Stimulated activated CD4-positive, alpha-beta T cell treated with anti-CD3 and anti-CD28 coated beads, TNF-alpha, amount 100 ng/mL, for 24 hours (primary cell): Measurements from ENCODE around the gene LENG1.
"Not testable (repeated sequence)": the region's sequence is repeated elsewhere in the genome, so short reads cannot be mapped to it uniquely, and the experiment has no call there.

Experiments used
- DNase-seq, 3 experiments: peaks; one replicate each; pipeline ENCODE4 v3.0.0-alpha.2; 2020; ENCODE audit warnings: low read depth in 3 of 3

Gene LENG1

DNA sequence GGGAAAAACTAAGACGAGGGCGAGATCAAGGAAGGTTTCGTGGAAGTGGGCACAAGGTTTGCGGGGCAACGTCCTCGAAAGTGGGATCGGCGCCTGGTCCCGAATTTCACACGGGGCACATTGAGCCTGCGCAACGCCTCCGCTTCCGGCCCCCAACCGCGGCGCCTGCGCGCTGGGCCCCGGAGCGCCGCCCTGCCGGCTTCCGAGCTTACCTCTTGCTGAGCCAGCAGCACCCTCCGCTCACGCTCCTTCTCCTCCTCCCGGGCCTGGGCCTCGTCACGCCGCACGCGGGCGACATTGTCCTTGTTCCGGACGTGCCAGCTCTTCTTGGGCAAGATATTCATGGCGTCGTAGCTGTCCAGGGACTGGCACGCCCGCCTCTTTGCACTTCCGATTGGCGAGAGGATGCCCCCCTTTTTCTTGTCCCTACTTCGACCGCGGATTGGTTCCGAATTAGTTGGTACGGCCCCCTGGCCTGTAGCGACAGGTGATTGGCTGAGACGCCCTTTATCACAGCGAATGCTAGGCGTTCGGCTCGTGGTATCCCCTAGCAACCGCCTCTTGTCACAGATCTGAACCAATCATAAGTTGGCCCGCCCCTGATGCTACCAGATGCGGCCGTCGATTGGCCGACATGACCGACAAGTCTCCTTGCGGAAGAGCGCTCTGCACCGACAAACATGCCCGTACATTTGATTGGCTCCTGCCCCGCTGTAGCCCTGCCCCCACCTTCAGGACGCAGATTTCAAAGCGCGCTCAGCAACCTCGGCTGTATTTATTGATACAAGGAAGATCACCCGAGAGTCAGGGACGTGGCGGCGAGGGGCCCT, at the start of gene LENG1:
LENG1 (minus strand) TSS at position 370 of the 830 bp plus-strand sequence; CDS start at position 344, 26 bp downstream.
- peak; percentile 95 to 99 (median 98) for DNase-seq

DNA sequence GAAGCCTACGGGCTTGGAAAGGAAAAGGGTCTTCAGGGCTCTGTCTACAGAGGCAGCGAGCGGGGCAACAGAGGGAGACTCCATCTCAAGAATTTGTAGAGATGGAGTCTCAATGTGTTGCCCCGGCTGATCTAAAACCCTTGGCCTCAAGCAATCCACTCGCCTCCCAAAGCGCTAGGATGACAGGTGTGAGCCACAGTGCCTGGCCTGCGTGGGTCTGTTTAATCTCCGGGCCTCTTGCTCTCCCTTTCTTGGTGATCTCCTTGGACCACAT, 49.2 kb upstream of the LENG1 start:
- DNase-seq: peak in 1 of 3 experiments; percentile 26

DNA sequence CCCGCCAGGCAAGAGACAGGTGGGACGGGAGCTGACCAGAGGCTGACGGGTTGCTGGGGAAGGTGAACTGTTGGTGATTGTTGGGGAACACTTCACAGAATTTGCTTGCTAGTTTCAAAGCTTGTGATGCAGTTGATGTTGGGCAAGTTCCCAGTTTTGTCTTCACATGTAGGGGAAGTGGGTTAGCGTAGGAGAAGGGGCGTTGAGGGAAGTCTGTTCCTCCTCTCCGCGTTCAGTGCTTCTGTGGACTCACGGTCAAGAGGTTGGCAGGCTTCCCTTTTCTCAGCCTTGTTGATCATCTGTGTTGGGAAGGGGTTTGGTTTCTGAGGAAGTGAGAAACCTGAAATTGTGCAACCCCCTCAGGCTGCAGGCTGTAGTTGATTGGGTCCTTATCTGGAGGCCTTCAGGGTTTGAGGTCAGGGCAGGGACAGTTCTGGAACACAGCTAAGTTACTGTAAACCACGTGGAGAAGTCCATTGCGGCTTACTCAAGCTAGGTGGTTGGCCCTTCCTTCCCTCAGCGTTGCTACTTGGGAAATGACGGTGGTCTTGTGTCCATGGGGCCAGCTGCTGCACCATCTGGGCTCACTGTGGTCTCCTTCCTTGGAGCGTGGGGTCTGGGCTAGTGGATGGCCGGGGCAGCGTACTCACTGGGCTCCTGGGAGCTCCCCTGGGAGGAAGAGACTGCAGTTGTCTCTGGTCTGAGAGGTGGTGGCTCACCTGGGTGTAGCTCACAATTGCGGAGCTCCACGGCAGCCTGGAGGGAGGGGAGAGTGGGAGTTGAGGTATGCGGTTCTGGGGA, 48.7 kb upstream of the LENG1 start:
- peak in 2 of 3 experiments; percentile 34 to 50 for DNase-seq

- DNase-seq: no peak
Observed at GRCh38 chr19:54207676-54207982, 48.1 kb upstream of the LENG1 start.

DNA sequence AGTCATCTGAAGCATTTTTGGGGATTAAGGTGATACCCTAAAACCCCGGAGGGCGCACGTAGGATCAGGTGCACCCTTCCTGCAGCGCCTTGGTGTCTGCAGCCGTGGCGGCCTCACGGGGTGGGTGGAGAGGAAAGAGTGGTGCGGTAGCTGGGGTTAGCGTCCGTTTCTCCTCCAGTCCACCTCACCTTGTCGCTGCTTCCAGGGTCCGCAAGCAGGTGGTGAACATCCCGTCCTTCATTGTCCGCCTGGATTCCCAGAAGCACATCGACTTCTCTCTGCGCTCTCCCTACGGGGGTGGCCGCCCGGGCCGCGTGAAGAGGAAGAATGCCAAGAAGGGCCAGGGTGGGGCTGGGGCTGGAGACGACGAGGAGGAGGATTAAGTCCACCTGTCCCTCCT, 47.7 kb upstream of the LENG1 start:
- not testable (repeated sequence) for DNase-seq

- DNase-seq: no peak
Observed at GRCh38 chr19:54206831-54207177, 47.3 kb upstream of the LENG1 start.

DNA sequence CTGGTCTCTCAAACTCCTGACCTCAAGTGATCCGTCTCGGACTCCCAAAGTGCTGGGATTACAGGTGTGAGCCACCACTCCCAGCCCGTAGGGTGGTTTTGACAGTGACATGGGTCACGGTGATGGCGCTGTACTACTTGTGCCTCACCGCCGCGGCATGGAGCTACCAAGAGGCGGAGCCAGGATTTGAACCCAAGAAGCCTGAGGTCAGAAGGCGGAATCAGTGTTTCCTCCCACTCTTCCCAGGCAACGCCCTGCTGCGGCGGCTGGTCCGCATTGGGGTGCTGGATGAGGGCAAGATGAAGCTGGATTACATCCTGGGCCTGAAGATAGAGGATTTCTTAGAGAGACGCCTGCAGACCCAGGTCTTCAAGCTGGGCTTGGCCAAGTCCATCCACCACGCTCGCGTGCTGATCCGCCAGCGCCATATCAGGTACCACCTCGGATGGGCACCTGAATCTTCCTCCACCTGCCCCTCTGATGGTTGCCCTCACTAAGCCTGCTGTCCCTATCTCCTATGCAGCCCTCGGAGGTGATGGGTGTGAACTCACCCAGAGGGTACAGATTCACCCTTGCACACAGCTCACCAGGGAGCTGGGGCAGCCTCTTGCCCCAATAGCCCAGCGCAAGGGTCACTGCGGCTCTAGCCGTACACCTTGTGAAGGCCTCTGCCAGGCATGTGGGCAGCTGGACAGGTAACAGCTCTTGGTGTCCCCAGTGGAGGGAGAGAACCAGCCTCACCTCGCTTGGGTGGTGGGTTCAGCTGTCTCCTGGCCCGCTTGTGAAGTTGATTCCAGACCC, 46.7 kb upstream of the LENG1 start:
- no peak for DNase-seq

GRCh38 chr19:54204767-54205468, 45.4 kb upstream of the LENG1 start:
- DNase-seq: no peak

- no peak for DNase-seq
Observed at GRCh38 chr19:54203151-54203611, 43.7 kb upstream of the LENG1 start.

DNA sequence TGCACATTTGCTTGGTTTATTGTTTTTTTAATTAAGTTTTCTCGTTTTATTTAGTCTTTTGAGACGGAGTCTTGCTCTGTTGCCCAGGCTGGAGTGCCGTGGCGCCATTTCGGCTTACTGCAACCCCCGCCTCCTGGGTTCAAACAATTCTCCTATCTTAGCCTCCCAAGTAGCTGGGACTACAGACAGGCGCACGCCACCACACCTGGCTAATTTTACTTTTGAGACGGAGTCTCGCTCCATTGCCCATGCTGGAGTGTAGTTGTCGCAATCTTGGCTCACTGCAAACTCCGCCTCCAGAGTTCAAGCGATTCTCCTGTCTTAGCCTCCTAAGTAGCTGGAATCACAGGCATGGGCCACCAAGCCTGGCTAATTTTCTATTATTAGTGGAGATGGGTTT, 42.5 kb upstream of the LENG1 start:
- no peak for DNase-seq

- no peak for DNase-seq
Observed at GRCh38 chr19:54201172-54201701, 41.7 kb upstream of the LENG1 start.

GRCh38 chr19:54199401-54199800, 39.9 kb upstream of the LENG1 start:
- no peak for DNase-seq

GRCh38 chr19:54197121-54197520, 37.6 kb upstream of the LENG1 start:
- no peak for DNase-seq

- DNase-seq: no peak
Observed at GRCh38 chr19:54196536-54196935, 37.0 kb upstream of the LENG1 start.

- not testable (repeated sequence) for DNase-seq
Observed at GRCh38 chr19:54194463-54194862, 34.9 kb upstream of the LENG1 start.

DNA sequence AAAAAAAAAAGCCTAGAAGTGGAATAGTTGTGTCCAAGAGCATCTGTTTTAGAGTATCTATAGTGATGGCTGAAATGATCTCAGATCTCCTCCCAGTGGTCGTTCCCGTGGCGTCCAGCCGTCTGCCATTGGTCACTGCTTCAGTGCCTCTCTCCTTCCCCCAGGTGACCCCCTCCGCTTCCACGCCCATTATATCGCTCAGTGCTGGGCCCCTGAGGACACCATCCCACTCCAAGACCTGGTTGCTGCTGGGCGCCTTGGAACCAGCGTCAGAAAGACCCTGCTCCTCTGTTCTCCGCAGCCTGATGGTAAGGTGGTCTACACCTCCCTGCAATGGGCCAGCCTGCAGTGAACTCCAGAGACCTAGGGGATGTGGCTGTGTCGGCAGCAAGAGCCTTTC, 33.5 kb upstream of the LENG1 start:
- no peak for DNase-seq

- DNase-seq: no peak
Observed at GRCh38 chr19:54191811-54192453, 32.4 kb upstream of the LENG1 start.

DNA sequence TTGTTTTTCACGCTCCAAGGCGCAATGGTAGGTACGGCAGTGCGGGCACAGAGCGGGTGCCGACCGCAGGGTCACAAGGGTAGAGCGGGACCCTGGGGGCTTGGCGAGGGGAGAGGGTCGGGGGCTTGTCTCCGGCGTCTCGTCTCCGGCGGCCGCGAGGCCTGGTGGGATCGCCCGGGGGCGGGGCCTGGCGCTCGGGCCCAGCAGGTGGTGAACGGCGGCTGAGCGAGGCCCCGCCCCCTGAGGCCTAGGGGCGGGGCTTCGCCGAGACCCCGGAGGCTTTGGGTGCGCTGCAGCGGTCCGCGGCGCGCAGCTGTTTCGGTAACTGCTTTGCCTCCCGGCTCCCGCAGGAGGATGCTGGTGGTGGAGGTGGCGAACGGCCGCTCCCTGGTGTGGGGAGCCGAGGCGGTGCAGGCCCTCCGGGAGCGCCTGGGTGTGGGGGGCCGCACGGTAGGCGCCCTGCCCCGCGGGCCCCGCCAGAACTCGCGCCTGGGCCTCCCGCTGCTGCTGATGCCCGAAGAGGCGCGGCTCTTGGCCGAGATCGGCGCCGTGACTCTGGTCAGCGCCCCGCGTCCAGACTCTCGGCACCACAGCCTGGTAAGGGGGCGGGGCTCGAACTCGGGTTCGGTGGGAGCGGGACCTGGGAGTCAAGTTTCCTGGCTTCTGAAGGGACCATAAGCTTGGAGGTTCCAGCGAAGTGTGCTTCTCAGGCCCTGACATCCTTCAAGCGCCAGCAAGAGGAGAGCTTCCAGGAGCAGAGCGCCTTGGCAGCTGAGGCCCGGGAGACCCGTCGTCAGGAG, 31.7 kb upstream of the LENG1 start, which contains the start of gene TSEN34:
TSEN34 (plus strand) TSS at position 298 of the 800 bp plus-strand sequence; CDS start at position 355, 57 bp downstream.
- DNase-seq: peak; percentile 69 to 86 (median 74)

GRCh38 chr19:54190503-54191010, 31.0 kb upstream of the LENG1 start:
- DNase-seq: peak; percentile 99 to 100 (median 100)
